H9 (cell line): Measurements from ENCODE around the gene MYO7A. TPM values are rescaled to one million over a fixed set of nuclear protein-coding genes. Genes with fewer than 3 reads are reported as not detected.
A peak's percentile ranks its signal among the peaks of the same experiment; 100 is the strongest.

Experiments
- DNase-seq: peaks from one replicate; pipeline ENCODE4 v3.0.0-alpha.2; 2017
- H2AFZ ChIP-seq: one replicate; pipeline ENCODE4 v1.6.1; 2013; ENCODE audit warnings: mild to moderate bottlenecking, low read length, control low read depth, moderate library complexity
- H2AK5ac ChIP-seq: 2 replicates; pipeline ENCODE4 v1.6.1; 2013; ENCODE audit warnings: low read length, control low read depth, mixed read lengths; ENCODE audit not compliant: insufficient read length
- H2BK120ac ChIP-seq: one replicate; pipeline ENCODE4 v1.6.1; 2013; ENCODE audit warnings: low read depth, mild to moderate bottlenecking, low read length, control low read depth, inconsistent platforms; ENCODE audit not compliant: poor library complexity, severe bottlenecking
- H2BK12ac ChIP-seq: 2 replicates; pipeline ENCODE4 v1.6.1; 2013; ENCODE audit warnings: low read length, control low read depth, mixed read lengths, low read depth; ENCODE audit not compliant: insufficient read length
- H2BK15ac ChIP-seq: 2 replicates; pipeline ENCODE4 v1.6.1; 2013; ENCODE audit warnings: low read depth, low read length, control low read depth
- H2BK20ac ChIP-seq: one replicate; pipeline ENCODE4 v1.6.1; 2013; ENCODE audit warnings: low read depth, mild to moderate bottlenecking, low read length, control low read depth, inconsistent platforms; ENCODE audit not compliant: poor library complexity, severe bottlenecking
- H2BK5ac ChIP-seq: 2 replicates; pipeline ENCODE4 v1.6.1; 2013; ENCODE audit warnings: low read length, control low read depth, mixed read lengths; ENCODE audit not compliant: insufficient read length
- H3K14ac ChIP-seq: 2 replicates; pipeline ENCODE4 v1.6.1; 2013; ENCODE audit warnings: low read length, control low read depth; ENCODE audit not compliant: insufficient read depth
- H3K18ac ChIP-seq: 2 replicates; pipeline ENCODE4 v1.6.1; 2013; ENCODE audit warnings: low read depth, mild to moderate bottlenecking, mixed read lengths, low read length, control low read depth; ENCODE audit not compliant: insufficient read length
- H3K23ac ChIP-seq: 2 replicates; pipeline ENCODE4 v1.6.1; 2013; ENCODE audit warnings: low read length, control low read depth, mixed read lengths, low read depth; ENCODE audit not compliant: insufficient read length
- H3K23me2 ChIP-seq: 2 replicates; pipeline ENCODE4 v1.6.1; 2013; ENCODE audit warnings: low read depth, mild to moderate bottlenecking, mixed read lengths, low read length, control low read depth; ENCODE audit not compliant: insufficient read length, poor library complexity, severe bottlenecking
- H3K27ac ChIP-seq: 2 replicates; pipeline ENCODE4 v1.5.1; 2013; ENCODE audit warnings: low read length, control low read depth, mixed read lengths, low read depth; ENCODE audit not compliant: insufficient read length
- H3K27me3 ChIP-seq: 2 replicates; pipeline ENCODE4 v1.6.1; 2013; ENCODE audit warnings: low read length, control low read depth, inconsistent platforms; ENCODE audit not compliant: insufficient read depth
- H3K4ac ChIP-seq: 2 replicates; pipeline ENCODE4 v1.6.1; 2013; ENCODE audit warnings: low read depth, mild to moderate bottlenecking, control low read depth, inconsistent platforms, low read length, moderate library complexity
- H3K4me1 ChIP-seq: 2 replicates; pipeline ENCODE4 v1.6.1; 2013; ENCODE audit warnings: low read length, control low read depth, inconsistent platforms; ENCODE audit not compliant: insufficient read depth
- H3K4me2 ChIP-seq: 2 replicates; pipeline ENCODE4 v1.6.1; 2013; ENCODE audit warnings: low read length, control low read depth, mixed read lengths; ENCODE audit not compliant: insufficient read length, insufficient read depth
- H3K56ac ChIP-seq: 2 replicates; pipeline ENCODE4 v1.6.1; 2013; ENCODE audit warnings: low read depth, mild to moderate bottlenecking, mixed read lengths, low read length, control low read depth; ENCODE audit not compliant: insufficient read length
- H3K79me1 ChIP-seq: 2 replicates; pipeline ENCODE4 v1.6.1; 2013; ENCODE audit warnings: low read depth, mild to moderate bottlenecking, moderate library complexity, low read length, control low read depth, inconsistent platforms; ENCODE audit not compliant: insufficient read depth, poor library complexity, severe bottlenecking
- H3K79me2 ChIP-seq: 2 replicates; pipeline ENCODE4 v1.6.1; 2013; ENCODE audit warnings: low read length, control low read depth, inconsistent platforms; ENCODE audit not compliant: insufficient read depth
- H3K9ac ChIP-seq: 2 replicates; pipeline ENCODE4 v1.6.1; 2013; ENCODE audit warnings: low read length, control low read depth, mixed read lengths; ENCODE audit not compliant: insufficient read length; ENCODE audit errors: extremely low read depth
- H3K9me3 ChIP-seq: one replicate; pipeline ENCODE4 v1.6.1; 2013; ENCODE audit warnings: low read depth, low read length, inconsistent platforms; ENCODE audit not compliant: control insufficient read depth
- H3T11ph ChIP-seq: one replicate; pipeline ENCODE4 v1.6.1; 2013; ENCODE audit warnings: mild to moderate bottlenecking, low read length, control low read depth, inconsistent platforms
- H4K20me1 ChIP-seq: one replicate; pipeline ENCODE4 v1.6.1; 2013; ENCODE audit not compliant: control insufficient read depth, insufficient read length, insufficient read depth
- H4K5ac ChIP-seq: 2 replicates; pipeline ENCODE4 v1.6.1; 2013; ENCODE audit warnings: low read depth, mild to moderate bottlenecking, mixed read lengths, low read length, control low read depth; ENCODE audit not compliant: insufficient read length
- H4K8ac ChIP-seq: replicated peaks from 2 replicates; pipeline ENCODE4 v1.6.1; 2013; ENCODE audit warnings: low read length, control low read depth, mixed read lengths, low read depth; ENCODE audit not compliant: insufficient read length
- H4K91ac ChIP-seq: 2 replicates; pipeline ENCODE4 v1.6.1; 2013; ENCODE audit warnings: low read depth, mild to moderate bottlenecking, moderate library complexity, mixed read lengths, low read length, control low read depth; ENCODE audit not compliant: insufficient read length
- H3K27ac Mint-ChIP-seq, 3 experiments: 2 replicates in 2 of 3; 3 replicates in 1 of 3; pipeline ENCODE4 v1.8.0; 2020 to 2021; ENCODE audit warnings: mixed read lengths in 3 of 3, mild to moderate bottlenecking in 1 of 3, moderate library complexity in 1 of 3
- H3K27me3 Mint-ChIP-seq: 2 replicates; pipeline ENCODE4 v1.8.0; 2021; ENCODE audit warnings: low read depth, mild to moderate bottlenecking, moderate library complexity, mixed read lengths
- H3K36me3 Mint-ChIP-seq, 3 experiments: 2 replicates in 2 of 3; 3 replicates in 1 of 3; pipeline ENCODE4 v1.8.0; 2020 to 2021; ENCODE audit warnings: low read depth in 3 of 3, mixed read lengths in 3 of 3; ENCODE audit not compliant: insufficient read depth in 1 of 3
- H3K4me1 Mint-ChIP-seq, 2 experiments: 2 replicates each; pipeline ENCODE4 v1.8.0; 2020; ENCODE audit warnings: mixed read lengths in 2 of 2
- H3K4me3 Mint-ChIP-seq, 2 experiments: 2 replicates in 1 of 2; 3 replicates in 1 of 2; pipeline ENCODE4 v1.8.0; 2020 to 2021; ENCODE audit warnings: mild to moderate bottlenecking in 2 of 2, mixed read lengths in 2 of 2, moderate library complexity in 1 of 2
- H3K9me3 Mint-ChIP-seq, 2 experiments: 2 replicates in 1 of 2; 3 replicates in 1 of 2; pipeline ENCODE4 v1.8.0; 2020; ENCODE audit warnings: mild to moderate bottlenecking in 2 of 2, mixed read lengths in 2 of 2, moderate library complexity in 1 of 2
- CTCF ChIP-seq: fragments of 200-600 bp; sonication (generic); conservative IDR thresholded peaks from 3 replicates; pipeline ENCODE4 v1.8.0; 2021; ENCODE audit warnings: antibody characterized with exemption, mild to moderate bottlenecking
- WGBS: extraction: QIAGEN DNeasy Blood & Tissue Kit; methylation state at CpG from one replicate; pipeline ENCODE4 v1.1.7; 2013; ENCODE audit warnings: missing lambda C conversion rate, low lambda C conversion rate, mixed read lengths; ENCODE audit not compliant: insufficient read length; ENCODE audit errors: extremely low coverage; 5-methylcytosine and 5-hydroxymethylcytosine counted together
- total RNA-seq: library from RNA; stranded (reverse); gene quantifications from 2 replicates; pipeline ENCODE4 v1.2.1, GENCODE V29; 2021

MYO7A gene
- total RNA-seq, 1 experiment from 2014 or later = 1.6 TPM

- H3T11ph ChIP-seq = no peak overlapping the region
- H3K18ac ChIP-seq = no peak overlapping the region
- no CpG with 5 or more reads among the region's 4 CpGs for WGBS
- no peak overlapping the region for H3K9ac ChIP-seq
- no peaks in the 10 kb centered on the region for H3K79me2 ChIP-seq
- H3K9me3 Mint-ChIP-seq = no peaks in the 10 kb centered on the region
- no peak overlapping the region for H4K5ac ChIP-seq
- H3K27ac Mint-ChIP-seq = peak overlapping the region in 1 of 3 experiments; percentile 75; a peak in 2 of 7 replicates
- no peaks in the 10 kb centered on the region for H3K36me3 Mint-ChIP-seq
- H3K27me3 Mint-ChIP-seq = peaks cover 2% of the 10 kb centered on the region; the same call in 1 of the 2 replicates
- H2AFZ ChIP-seq = no peak overlapping the region
- no peak overlapping the region for H3K23ac ChIP-seq
- H4K20me1 ChIP-seq = no peaks in the 10 kb centered on the region
- no peak overlapping the region for H2BK15ac ChIP-seq
- peaks cover 1 to 4% of the 10 kb centered on the region in 2 experiments for H3K4me1 Mint-ChIP-seq
- no peaks in the 10 kb centered on the region for H3K23me2 ChIP-seq
- H2BK120ac ChIP-seq = no peak overlapping the region
- no peak for TF ChIP-seq CTCF
- no peaks in the 10 kb centered on the region for H3K4me1 ChIP-seq
- H3K9me3 ChIP-seq = no peaks in the 10 kb centered on the region
- no peak overlapping the region for H3K4ac ChIP-seq
- H4K91ac ChIP-seq = no peak overlapping the region
- H4K8ac ChIP-seq = no peak overlapping the region
- no peak overlapping the region for H3K4me3 Mint-ChIP-seq
- no peaks in the 10 kb centered on the region for H3K27me3 ChIP-seq
- no peak overlapping the region for H2BK12ac ChIP-seq
- H2BK5ac ChIP-seq = no peak overlapping the region
- H3K27ac ChIP-seq = no peak overlapping the region
- no peak for DNase-seq
- H2AK5ac ChIP-seq = no peak overlapping the region
- H3K4me2 ChIP-seq = no peak overlapping the region
- H3K56ac ChIP-seq = no peak overlapping the region
- no peaks in the 10 kb centered on the region for H3K79me1 ChIP-seq
- H2BK20ac ChIP-seq = no peak overlapping the region
- no peak overlapping the region for H3K14ac ChIP-seq
Observed at GRCh38 chr11:77183431-77183984, 55.5 kb downstream of the MYO7A start.
